H1 (cell line): ENCODE measurements around the gene CAPN1. TPM values are rescaled to one million over a fixed set of nuclear protein-coding genes. Genes with fewer than 3 reads are reported as not detected.

Experiments used
- CTCF ChIP-seq, 3 experiments: IDR thresholded peaks; 1 replicate in 2 of 3; 2 replicates in 1 of 3; pipeline versions ENCODE4 v1.5.1 to v1.6.1; 2011; ENCODE audit warnings: low read length in 3 of 3, mild to moderate bottlenecking in 3 of 3, inconsistent platforms in 2 of 3, low read depth in 1 of 3, moderate library complexity in 1 of 3; ENCODE audit not compliant: insufficient read depth in 1 of 3; ENCODE audit errors: control extremely low read depth in 1 of 3
- POLR2AphosphoS5 ChIP-seq: IDR thresholded peaks from 2 replicates; pipeline ENCODE4 v1.6.1; 2011; ENCODE audit warnings: low read depth, low read length
- SIN3A ChIP-seq, 2 experiments: IDR thresholded peaks in 1 of 2; conservative IDR thresholded peaks in 1 of 2; 2 replicates each; pipeline ENCODE4 v1.6.1; 2011 to 2012; ENCODE audit warnings: low read length in 2 of 2, improper control_type of control experiment in 1 of 2, low read depth in 1 of 2, mild to moderate bottlenecking in 1 of 2
- SP4 ChIP-seq: IDR thresholded peaks from 2 replicates; pipeline ENCODE4 v1.6.1; 2012; ENCODE audit warnings: low read length, inconsistent platforms
- polyA plus RNA-seq, 7 experiments: library from polyadenylated mRNA; depleted of rRNA in 3 of 7; stranded (reverse) in 5 of 7; unstranded in 2 of 7; fragments of >200 nt in 5 of 7; fragments of 200-250 nt in 2 of 7; gene quantifications; 1 replicate in 5 of 7; 2 replicates in 1 of 7; 4 replicates in 1 of 7; pipeline versions ENCODE4 v1.2.1 to v1.2.3, GENCODE V29; 2011 to 2013; ENCODE audit warnings: missing spikeins in 2 of 7, mixed read lengths in 2 of 7
- total RNA-seq: library from RNA; stranded (reverse); fragmentation: NEBNext Ultra II Directional; extraction: Animal tissue kit (Norgen Biotek cat#: 25700); gene quantifications from 2 replicates; pipeline ENCODE4 v1.2.1, GENCODE V29; 2021

Gene CAPN1
- total and polyA plus RNA-seq, 2 of the 8 experiments (the other 6 are each of a cell fraction or from before 2014, with no cell fraction given), result 194 to 233 TPM

GRCh38 chr11:65163684-65164083 is 18.0 kb upstream of the CAPN1 start (continued):
- TF ChIP-seq SIN3A (conservative IDR thresholded peaks at IDR 0.05 in 1 of 2, IDR thresholded peaks at IDR 0.05 in 1 of 2; ENCODE audit: low read depth in 1 of 2, low read length in 2 of 2), result no peak
- TF ChIP-seq POLR2AphosphoS5, result no peak
- TF ChIP-seq SP4, result no peak
- TF ChIP-seq CTCF (IDR thresholded peaks at IDR 0.05; ENCODE audit: control extremely low read depth in 1 of 3, insufficient read depth in 1 of 3, low read depth in 1 of 3, low read length in 3 of 3), result no peak
- TF ChIP-seq, all 59 proteins: peak for 0
